Omental fat pad (tissue), 4 donors: ENCODE data around the gene PIK3C2G. TPM values are rescaled to one million over a fixed set of nuclear protein-coding genes. Genes with fewer than 3 reads are reported as not detected.
"Not testable (repeated sequence)": the region's sequence is repeated elsewhere in the genome, so short reads cannot be mapped to it uniquely, and the experiment has no call there.

Experiments used
- ATAC-seq: fragments of 150-250 bp; one replicate; pipeline ENCODE4 v1.9.1; 2016; ENCODE audit warnings: mild to moderate bottlenecking, moderate library complexity; ENCODE audit not compliant: low FRiP score
- DNase-seq: peaks from one replicate; pipeline ENCODE4 v3.0.0-alpha.2; 2019; ENCODE audit warnings: low spot score
- CTCF ChIP-seq, 3 donors: fragments of 450-650 bp; IDR thresholded peaks; one replicate each; pipeline ENCODE4 v1.5.1; 2016 to 2017; ENCODE audit warnings: antibody characterized with exemption in 3 of 3, mild to moderate bottlenecking in 3 of 3, moderate library complexity in 2 of 3
- total RNA-seq, 4 donors: library from RNA; depleted of rRNA; stranded (reverse); fragments of >200 nt; gene quantifications; one replicate each; pipeline ENCODE4 v1.1.0, GENCODE V29; 2016

Gene PIK3C2G
- total RNA-seq, 4 donors from 2014 or later, result 0.12 to 0.47 (median 0.19) TPM

- no peak for DNase-seq
- TF ChIP-seq CTCF (IDR thresholded peaks at IDR 0.05), result no peak
- no peak for ATAC-seq
These were observed 420.5 kb downstream of the PIK3C2G start for GRCh38 chr12:18681818-18682217.

GRCh38 chr12:18683327-18684013, 422.2 kb downstream of the PIK3C2G start:
- TF ChIP-seq CTCF (IDR thresholded peaks at IDR 0.05), result no peak
- DNase-seq, result no peak
- no peak for ATAC-seq

GRCh38 chr12:18684430-18684829, 423.1 kb downstream of the PIK3C2G start:
- TF ChIP-seq CTCF (IDR thresholded peaks at IDR 0.05), result no peak
- ATAC-seq, result peak; percentile 51
- no peak for DNase-seq

- no peak for ATAC-seq
- TF ChIP-seq CTCF (IDR thresholded peaks at IDR 0.05), result no peak
- DNase-seq, result no peak
These were observed 428.5 kb downstream of the PIK3C2G start for GRCh38 chr12:18689771-18690170.

- no peak for TF ChIP-seq CTCF (IDR thresholded peaks at IDR 0.05)
- no peak for DNase-seq
- ATAC-seq, result peak; percentile 75
These were observed 429.3 kb downstream of the PIK3C2G start for GRCh38 chr12:18690653-18691052.

- DNase-seq, ATAC-seq: not testable (repeated sequence)
These were observed 432.7 kb downstream of the PIK3C2G start for GRCh38 chr12:18693986-18694385.

- no peak for ATAC-seq
- DNase-seq, result no peak
- TF ChIP-seq CTCF (IDR thresholded peaks at IDR 0.05), result no peak
These were observed 435.8 kb downstream of the PIK3C2G start for GRCh38 chr12:18696971-18697602.

Other genes with a start within 250 kb of the PIK3C2G start
- 10 to 100 TPM in 1 of 4 donors, 1 to 10 TPM in 2, not detected in 1; 3.3 to 29.2 (median 3.7) TPM for gene RERGL, start 171.3 kb upstream of the PIK3C2G start, total RNA-seq